H1 (cell line): ENCODE results near the gene TXNL4B. TPM values are rescaled to one million over a fixed set of nuclear protein-coding genes. Genes with fewer than 3 reads are reported as not detected.

Experiments
- CTCF ChIA-PET: fragments of 300-600 bp; sonication (Branson Sonifier 250); formaldehyde crosslinking; loops from one replicate; lab custom pipeline; 2021; ENCODE audit not compliant: partially characterized antibody; lab: Charles Lee
- POLR2A ChIA-PET: fragments of 300-600 bp; sonication (Branson Sonifier 250); formaldehyde crosslinking; loops from one replicate; lab custom pipeline; 2021; ENCODE audit warnings: inconsistent platforms; ENCODE audit not compliant: partially characterized antibody; lab: Charles Lee
- DNase-seq, 2 experiments: peaks; one replicate each; pipeline versions ENCODE4 v3.0.0 to v3.0.0-alpha.2; 2010 to 2022; ENCODE audit warnings: low spot score in 2 of 2, low read depth in 1 of 2, mixed read lengths in 1 of 2
- FAIRE-seq: peaks from 2 replicates; lab custom pipeline; 2011; peaks lifted over from hg19 to GRCh38; lab: Jason Lieb, UNC
- H2AFZ ChIP-seq: 2 replicates; pipeline ENCODE4 v1.8.1; 2012; ENCODE audit warnings: low read length, inconsistent platforms
- H2AK5ac ChIP-seq: 2 replicates; pipeline ENCODE4 v1.6.1; 2013; ENCODE audit warnings: low read depth, low read length
- H2BK120ac ChIP-seq: replicated peaks from 2 replicates; pipeline ENCODE3; 2013; ENCODE audit warnings: low read depth, low read length, inconsistent platforms
- H2BK12ac ChIP-seq: 2 replicates; pipeline ENCODE4 v1.6.1; 2013; ENCODE audit warnings: low read depth, low read length
- H2BK15ac ChIP-seq: 2 replicates; pipeline ENCODE4 v1.6.1; 2013; ENCODE audit warnings: low read length
- H2BK20ac ChIP-seq: 2 replicates; pipeline ENCODE4 v1.6.1; 2013; ENCODE audit warnings: low read length
- H2BK5ac ChIP-seq: 2 replicates; pipeline ENCODE4 v1.6.1; 2013; ENCODE audit warnings: low read depth, low read length
- H3K14ac ChIP-seq: 2 replicates; pipeline ENCODE4 v1.6.1; 2013; ENCODE audit warnings: inconsistent platforms; ENCODE audit not compliant: insufficient read length
- H3K18ac ChIP-seq: 2 replicates; pipeline ENCODE4 v1.6.1; 2013; ENCODE audit warnings: low read length; ENCODE audit errors: extremely low read depth
- H3K23ac ChIP-seq: 2 replicates; pipeline ENCODE4 v1.6.1; 2013; ENCODE audit warnings: inconsistent platforms; ENCODE audit not compliant: insufficient read length
- H3K23me2 ChIP-seq: 2 replicates; pipeline ENCODE4 v1.6.1; 2013; ENCODE audit warnings: low read depth, low read length
- H3K27ac ChIP-seq: 2 replicates; pipeline ENCODE4 v1.6.1; 2011; ENCODE audit warnings: low read depth, low read length, inconsistent platforms
- H3K27me3 ChIP-seq, 4 experiments: replicated peaks in 1 of 4; 1 replicate in 1 of 4; 2 replicates in 3 of 4; pipeline versions ENCODE4 v1.6.1 to v1.8.1; 2011 to 2013; ENCODE audit warnings: low read length in 3 of 4, mild to moderate bottlenecking in 3 of 4, inconsistent platforms in 2 of 4, mixed read lengths in 2 of 4, moderate library complexity in 1 of 4; ENCODE audit not compliant: control insufficient read depth in 3 of 4, insufficient read depth in 3 of 4; ENCODE audit errors: extremely low read depth in 1 of 4
- H3K36me3 ChIP-seq, 4 experiments: 2 replicates each; pipeline versions ENCODE4 v1.6.1 to v1.8.1; 2011 to 2013; ENCODE audit warnings: mild to moderate bottlenecking in 4 of 4, low read length in 3 of 4, moderate library complexity in 2 of 4, control low read depth in 1 of 4, inconsistent platforms in 1 of 4; ENCODE audit not compliant: insufficient read depth in 4 of 4, control insufficient read depth in 2 of 4
- H3K4ac ChIP-seq: replicated peaks from 2 replicates; pipeline ENCODE3; 2013; ENCODE audit warnings: low read length, low read depth, mixed read lengths, inconsistent platforms; ENCODE audit not compliant: insufficient read length
- H3K4me1 ChIP-seq, 4 experiments: replicated peaks in 1 of 4; 1 replicate in 1 of 4; 2 replicates in 3 of 4; pipeline versions ENCODE4 v1.6.1 to v1.8.1; 2011 to 2013; ENCODE audit warnings: low read length in 3 of 4, inconsistent platforms in 2 of 4, mixed read lengths in 1 of 4; ENCODE audit not compliant: insufficient read depth in 4 of 4, control insufficient read depth in 3 of 4
- H3K4me2 ChIP-seq, 2 experiments: 2 replicates each; pipeline versions ENCODE4 v1.6.1 to v1.8.1; 2011 to 2013; ENCODE audit warnings: low read depth in 2 of 2, low read length in 2 of 2, control low read depth in 1 of 2, inconsistent platforms in 1 of 2, mild to moderate bottlenecking in 1 of 2; ENCODE audit not compliant: insufficient read depth in 1 of 2
- H3K4me3 ChIP-seq, 4 experiments: fragments of 200-600, 300-600 bp in 1 of 4; sonication (generic), shearing (Covaris generic), sonication (Bioruptor Twin) in 1 of 4; 2 replicates each; pipeline versions ENCODE4 v1.5.1 to v1.8.1; 2011 to 2016; ENCODE audit warnings: low read length in 4 of 4, low read depth in 3 of 4, control low read depth in 2 of 4, inconsistent platforms in 2 of 4, mild to moderate bottlenecking in 2 of 4, mixed read lengths in 1 of 4, moderate library complexity in 1 of 4; ENCODE audit not compliant: insufficient read depth in 2 of 4; ENCODE audit errors: extremely low read depth in 1 of 4
- H3K56ac ChIP-seq: replicated peaks from 2 replicates; pipeline ENCODE3; 2013; ENCODE audit warnings: low read depth, mild to moderate bottlenecking, mixed read lengths, low read length, inconsistent platforms; ENCODE audit not compliant: insufficient read length
- H3K79me1 ChIP-seq: 2 replicates; pipeline ENCODE4 v1.6.1; 2013; ENCODE audit warnings: low read depth, low read length, control low read depth
- H3K79me2 ChIP-seq, 2 experiments: 2 replicates each; pipeline versions ENCODE4 v1.6.1 to v1.8.1; 2012 to 2013; ENCODE audit warnings: low read length in 2 of 2, mild to moderate bottlenecking in 2 of 2, inconsistent platforms in 1 of 2; ENCODE audit not compliant: insufficient read depth in 2 of 2, control insufficient read depth in 1 of 2
- H3K9ac ChIP-seq, 4 experiments: replicated peaks in 1 of 4; 1 replicate in 1 of 4; 2 replicates in 3 of 4; pipeline versions ENCODE4 v1.6.1 to v1.8.1; 2011 to 2013; ENCODE audit warnings: low read depth in 3 of 4, low read length in 3 of 4, control low read depth in 2 of 4, mild to moderate bottlenecking in 2 of 4, moderate library complexity in 2 of 4, inconsistent platforms in 1 of 4; ENCODE audit errors: extremely low read depth in 1 of 4
- H3K9me3 ChIP-seq, 2 experiments: 2 replicates each; pipeline versions ENCODE4 v1.6.1 to v1.8.1; 2012 to 2013; ENCODE audit warnings: mild to moderate bottlenecking in 2 of 2, moderate library complexity in 2 of 2, control low read depth in 1 of 2, inconsistent platforms in 1 of 2, low read depth in 1 of 2, low read length in 1 of 2, mixed read lengths in 1 of 2; ENCODE audit not compliant: insufficient read depth in 2 of 2
- H4K20me1 ChIP-seq, 2 experiments: replicated peaks in 1 of 2; 2 replicates each; pipeline versions ENCODE3 to v1.8.1; 2011 to 2013; ENCODE audit warnings: inconsistent platforms in 2 of 2, low read length in 2 of 2, mild to moderate bottlenecking in 1 of 2; ENCODE audit not compliant: insufficient read depth in 2 of 2, control insufficient read depth in 1 of 2
- H4K5ac ChIP-seq: 2 replicates; pipeline ENCODE4 v1.6.1; 2013; ENCODE audit warnings: low read length, low read depth, mixed read lengths, inconsistent platforms; ENCODE audit not compliant: insufficient read length
- H4K8ac ChIP-seq: 2 replicates; pipeline ENCODE4 v1.8.0; 2013; ENCODE audit warnings: mild to moderate bottlenecking, moderate library complexity, low read length, inconsistent platforms; ENCODE audit not compliant: insufficient read depth; ENCODE audit errors: extremely low read depth
- H4K91ac ChIP-seq: replicated peaks from 2 replicates; pipeline ENCODE3; 2013; ENCODE audit warnings: low read length, mixed read lengths, inconsistent platforms; ENCODE audit not compliant: insufficient read length
- CTCF ChIP-seq, 3 experiments: IDR thresholded peaks; 1 replicate in 2 of 3; 2 replicates in 1 of 3; pipeline versions ENCODE4 v1.5.1 to v1.6.1; 2011; ENCODE audit warnings: low read length in 3 of 3, mild to moderate bottlenecking in 3 of 3, inconsistent platforms in 2 of 3, low read depth in 1 of 3, moderate library complexity in 1 of 3; ENCODE audit not compliant: insufficient read depth in 1 of 3; ENCODE audit errors: control extremely low read depth in 1 of 3
- EGR1 ChIP-seq: IDR thresholded peaks from 2 replicates; pipeline ENCODE4 v1.6.1; 2011; ENCODE audit warnings: low read depth, low read length, borderline replicate concordance
- HDAC6 ChIP-seq: IDR thresholded peaks from one replicate; pipeline ENCODE4 v1.7.1; 2012; ENCODE audit warnings: low read depth, mild to moderate bottlenecking, inconsistent platforms, low read length, moderate library complexity
- JUN ChIP-seq: IDR thresholded peaks from 2 replicates; pipeline ENCODE4 v1.6.1; 2011; ENCODE audit warnings: low read depth, mild to moderate bottlenecking, improper control_type of control experiment, low read length
- RAD21 ChIP-seq, 2 experiments: IDR thresholded peaks in 1 of 2; conservative IDR thresholded peaks in 1 of 2; 2 replicates each; pipeline ENCODE4 v1.6.1; 2011; ENCODE audit warnings: low read depth in 2 of 2, low read length in 2 of 2, improper control_type of control experiment in 1 of 2, inconsistent platforms in 1 of 2, mild to moderate bottlenecking in 1 of 2, moderate library complexity in 1 of 2
- WGBS, 2 experiments: shearing (Covaris generic) in 1 of 2; methylation state at CpG; one replicate each; pipeline versions ENCODE4 v1.1.6 to v1.1.7; 2013 to 2015; ENCODE audit warnings: low lambda C conversion rate in 2 of 2, mixed read lengths in 2 of 2, inconsistent platforms in 1 of 2, low coverage in 1 of 2, missing lambda C conversion rate in 1 of 2; ENCODE audit not compliant: insufficient replicate concordance in 2 of 2, insufficient coverage in 1 of 2, insufficient read length in 1 of 2; ENCODE audit errors: extremely low coverage in 1 of 2, missing lambda C conversion rate in 1 of 2; 5-methylcytosine and 5-hydroxymethylcytosine counted together
- polyA plus RNA-seq, 7 experiments: library from polyadenylated mRNA; depleted of rRNA in 3 of 7; stranded (reverse) in 5 of 7; unstranded in 2 of 7; fragments of >200 nt in 5 of 7; fragments of 200-250 nt in 2 of 7; gene quantifications; 1 replicate in 5 of 7; 2 replicates in 1 of 7; 4 replicates in 1 of 7; pipeline versions ENCODE4 v1.2.1 to v1.2.3, GENCODE V29; 2011 to 2013; ENCODE audit warnings: missing spikeins in 2 of 7, mixed read lengths in 2 of 7
- total RNA-seq: library from RNA; stranded (reverse); fragmentation: NEBNext Ultra II Directional; extraction: Animal tissue kit (Norgen Biotek cat#: 25700); gene quantifications from 2 replicates; pipeline ENCODE4 v1.2.1, GENCODE V29; 2021

TXNL4B gene
- total and polyA plus RNA-seq, 2 of the 8 experiments (the other 6 are each of a cell fraction or from before 2014, with no cell fraction given) = 6.7 to 10.6 TPM

GRCh38 chr16:72066747-72067146, 26.7 kb downstream of the TXNL4B start:
- ChIA-PET CTCF (interaction anchor here (0.6 to 3.8 kb wide), 17 partner anchors 12 to 379 kb away, joined by 3 to 108 read pairs (median 4); partner anchors contain the start of genes DHX38, HP and TXNL4B), POLR2A (interaction anchor here (0.7 to 0.9 kb wide), 3 partner anchors 11 to 30 kb away, joined by 3 to 4 read pairs (median 3); no protein-coding TSS in a partner anchor)
- no peaks in the 10 kb centered on the region for H3K23me2 ChIP-seq
- H3K23ac ChIP-seq = no peak overlapping the region
- no peaks in the 10 kb centered on the region for H3K79me1 ChIP-seq
- no peaks in the 10 kb centered on the region for H3K36me3 ChIP-seq
- no peak overlapping the region for H4K8ac ChIP-seq
- H2AFZ ChIP-seq = no peak overlapping the region
- H3K27me3 ChIP-seq = no peaks in the 10 kb centered on the region
- no peak for DNase-seq
- H2AK5ac ChIP-seq = no peak overlapping the region
- no peak overlapping the region for H4K91ac ChIP-seq
- no peak overlapping the region for H2BK15ac ChIP-seq
- no peak for FAIRE-seq
- WGBS, 2 experiments = 12% methylated on average over 1 of the region's 1 CpG; no CpG with 5 or more reads in 1 of the 2 experiments
- peak in 2 of 3 experiments; percentile 61 to 73; a peak in 3 of 4 replicates for TF ChIP-seq CTCF (IDR thresholded peaks at IDR 0.05; ENCODE audit: control extremely low read depth in 1 of 3, insufficient read depth in 1 of 3, low read depth in 1 of 3, low read length in 3 of 3)
- no peak for TF ChIP-seq EGR1
- no peak for TF ChIP-seq JUN
- TF ChIP-seq RAD21 (IDR thresholded peaks at IDR 0.05 in 1 of 2, conservative IDR thresholded peaks at IDR 0.05 in 1 of 2; ENCODE audit: low read depth in 2 of 2, low read length in 2 of 2) = peak; percentile 76 to 84
- no peak for TF ChIP-seq HDAC6
- H2BK12ac ChIP-seq = no peak overlapping the region
- no peak overlapping the region for H2BK20ac ChIP-seq
- no peak overlapping the region for H2BK120ac ChIP-seq
- no peak overlapping the region for H3K56ac ChIP-seq
- H3K4me2 ChIP-seq = no peak overlapping the region
- no peak overlapping the region for H2BK5ac ChIP-seq
- H4K20me1 ChIP-seq = no peaks in the 10 kb centered on the region
- no peak overlapping the region for H3K4me3 ChIP-seq
- no peak overlapping the region for H3K4ac ChIP-seq
- no peak overlapping the region for H3K14ac ChIP-seq
- no peak overlapping the region for H4K5ac ChIP-seq
- H3K27ac ChIP-seq = no peak overlapping the region
- H3K79me2 ChIP-seq = no peaks in the 10 kb centered on the region
- H3K4me1 ChIP-seq = no peaks in the 10 kb centered on the region
- H3K9me3 ChIP-seq = no peaks in the 10 kb centered on the region
- H3K18ac ChIP-seq = no peak overlapping the region
- H3K9ac ChIP-seq = no peak overlapping the region
